Measurements from ENCODE around the gene SLC37A1.

The SLC37A1 gene

GRCh38 chr21:42479582-42479981, 34.1 kb upstream of the SLC37A1 start:
- DNase-seq, result no peak

- no peak for DNase-seq
These were observed 32.9 kb upstream of the SLC37A1 start for GRCh38 chr21:42480736-42481135.

- DNase-seq, result no peak
These were observed 32.5 kb upstream of the SLC37A1 start for GRCh38 chr21:42481169-42481568.

- no peak for DNase-seq
These were observed 28.7 kb upstream of the SLC37A1 start for GRCh38 chr21:42484966-42485365.

- DNase-seq, result no peak
These were observed 27.6 kb upstream of the SLC37A1 start for GRCh38 chr21:42486072-42486471.

- DNase-seq, result no peak
These were observed 27.1 kb upstream of the SLC37A1 start for GRCh38 chr21:42486531-42486930.

GRCh38 chr21:42489006-42489563, 24.6 kb upstream of the SLC37A1 start:
- DNase-seq, result no peak

- no peak for DNase-seq
These were observed 23.7 kb upstream of the SLC37A1 start for GRCh38 chr21:42489991-42490390.

GRCh38 chr21:42490720-42491119, 22.9 kb upstream of the SLC37A1 start:
- DNase-seq, result no peak

- DNase-seq, result no peak
These were observed 22.3 kb upstream of the SLC37A1 start for GRCh38 chr21:42491328-42491727.

GRCh38 chr21:42492201-42492600, 21.5 kb upstream of the SLC37A1 start:
- no peak for DNase-seq

- no peak for DNase-seq
These were observed 20.3 kb upstream of the SLC37A1 start for GRCh38 chr21:42493109-42494060.

- DNase-seq, result no peak
These were observed 18.6 kb upstream of the SLC37A1 start for GRCh38 chr21:42495027-42495426.

GRCh38 chr21:42495765-42496119, 17.9 kb upstream of the SLC37A1 start:
- no peak for DNase-seq

GRCh38 chr21:42496120-42496838, 17.4 kb upstream of the SLC37A1 start, which contains the start of gene RSPH1:
Gene RSPH1 (minus strand): TSS chr21:42496224. CDS start chr21:42496186, 38 bp downstream.
- DNase-seq, result peak; percentile 99

- DNase-seq, result no peak
These were observed 16.8 kb upstream of the SLC37A1 start for GRCh38 chr21:42496839-42497202.

GRCh38 chr21:42498012-42498411, 15.6 kb upstream of the SLC37A1 start:
- DNase-seq, result no peak

- no peak for DNase-seq
These were observed 14.1 kb upstream of the SLC37A1 start for GRCh38 chr21:42499444-42500112.

GRCh38 chr21:42500225-42500624, 13.4 kb upstream of the SLC37A1 start:
- DNase-seq, result no peak

- DNase-seq, result no peak
These were observed 12.9 kb upstream of the SLC37A1 start for GRCh38 chr21:42500736-42501135.

- no peak for DNase-seq
These were observed 9.9 kb upstream of the SLC37A1 start for GRCh38 chr21:42503711-42504110.

- no peak for DNase-seq
These were observed 8.4 kb upstream of the SLC37A1 start for GRCh38 chr21:42505090-42505726.

GRCh38 chr21:42507418-42507817, 6.2 kb upstream of the SLC37A1 start:
- DNase-seq, result no peak

All from hippocampal formation (tissue), 2 donors.